Measurements from ENCODE around the gene PPFIA4.

PPFIA4 gene

GRCh38 chr1:203057911-203058675, 31.8 kb downstream of the PPFIA4 start:
- no peak for DNase-seq (ENCODE audit: low read depth in 2 of 2)

GRCh38 chr1:203058676-203058935, 32.3 kb downstream of the PPFIA4 start:
- DNase-seq (ENCODE audit: low read depth in 2 of 2) = no peak

GRCh38 chr1:203059485-203059884, 33.2 kb downstream of the PPFIA4 start:
- DNase-seq (ENCODE audit: low read depth in 2 of 2) = no peak

DNA sequence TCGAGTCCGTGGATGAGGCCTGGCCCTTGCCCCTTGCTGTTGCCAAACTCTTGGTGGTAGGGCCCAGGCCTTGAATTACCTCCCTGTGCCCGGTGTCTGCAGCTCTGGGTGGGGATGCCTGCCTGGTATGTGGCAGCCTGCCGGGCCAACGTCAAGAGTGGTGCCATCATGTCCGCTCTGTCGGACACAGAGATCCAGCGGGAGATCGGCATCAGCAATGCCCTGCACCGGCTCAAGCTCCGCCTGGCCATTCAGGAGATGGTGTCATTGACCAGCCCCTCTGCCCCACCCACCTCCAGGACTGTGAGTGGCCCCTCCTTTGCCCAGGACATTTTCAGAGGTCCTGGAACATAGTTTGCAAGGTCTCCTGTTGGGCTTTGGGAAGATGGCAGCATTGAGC, 33.8 kb downstream of the PPFIA4 start:
- DNase-seq (ENCODE audit: low read depth in 2 of 2) = no peak

DNA sequence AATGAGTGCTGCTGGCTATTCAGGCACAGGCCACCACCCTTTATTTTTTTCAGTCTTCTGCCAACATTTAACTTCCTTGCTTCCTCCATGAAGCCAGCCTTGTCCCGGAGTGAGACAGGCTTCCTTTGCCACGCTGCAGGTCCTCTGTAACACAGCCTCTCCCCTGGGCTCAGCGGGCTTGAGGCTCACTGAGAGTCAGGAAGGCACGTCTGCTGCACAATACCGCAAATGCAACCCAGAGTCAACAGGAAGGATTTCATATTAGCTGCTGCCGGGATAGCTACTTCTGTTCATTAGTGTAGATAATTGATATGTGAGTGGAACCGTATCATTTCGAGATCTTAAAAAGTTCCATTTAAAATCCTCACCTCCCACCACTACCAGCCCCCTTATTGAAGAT, 37.0 kb downstream of the PPFIA4 start:
- no peak for DNase-seq (ENCODE audit: low read depth in 2 of 2)

DNA sequence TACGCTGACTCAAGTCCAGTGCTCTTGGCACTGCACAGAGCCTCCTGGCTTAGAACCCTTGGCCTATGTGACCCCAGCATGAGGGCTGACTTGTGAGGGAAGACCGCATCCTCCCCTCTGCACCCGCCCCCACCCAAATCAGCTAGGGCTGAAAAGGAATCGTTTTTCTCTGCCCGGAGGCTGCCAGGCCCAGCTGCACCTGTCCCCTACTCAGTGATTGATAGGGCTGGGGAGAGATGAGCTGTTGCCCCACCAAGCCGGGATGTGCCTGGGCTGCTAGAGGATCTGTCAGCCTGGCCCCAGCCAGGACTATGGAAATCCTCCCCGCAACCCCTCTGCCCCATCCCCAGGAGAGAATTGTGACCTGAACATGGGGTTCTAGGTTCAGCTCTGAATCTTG, 38.9 kb downstream of the PPFIA4 start:
- no peak for DNase-seq (ENCODE audit: low read depth in 2 of 2)

DNA sequence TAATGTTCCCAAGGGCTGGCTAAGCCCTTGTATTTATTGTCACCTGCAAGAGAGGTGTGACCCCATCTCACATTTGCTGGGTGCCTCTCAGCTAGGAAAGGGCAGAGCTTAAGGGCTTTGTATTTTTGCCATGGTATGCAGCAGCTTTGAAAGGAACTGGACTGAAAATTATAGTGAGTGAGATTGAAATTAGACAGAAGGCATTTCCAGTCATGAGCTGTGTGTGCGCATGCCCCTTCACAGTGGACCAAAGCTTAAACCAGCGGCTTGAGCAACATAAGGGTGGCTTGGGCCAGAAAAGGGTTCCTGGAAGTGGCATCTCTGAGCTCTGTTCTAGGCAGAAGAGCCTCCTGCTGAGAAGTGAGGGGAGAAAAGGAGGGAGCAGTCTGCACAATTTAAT, 39.7 kb downstream of the PPFIA4 start:
- no peak for DNase-seq (ENCODE audit: low read depth in 2 of 2)

- DNase-seq (ENCODE audit: low read depth in 2 of 2) = no peak
Measured at GRCh38 chr1:203066965-203067364, 40.7 kb downstream of the PPFIA4 start.

DNA sequence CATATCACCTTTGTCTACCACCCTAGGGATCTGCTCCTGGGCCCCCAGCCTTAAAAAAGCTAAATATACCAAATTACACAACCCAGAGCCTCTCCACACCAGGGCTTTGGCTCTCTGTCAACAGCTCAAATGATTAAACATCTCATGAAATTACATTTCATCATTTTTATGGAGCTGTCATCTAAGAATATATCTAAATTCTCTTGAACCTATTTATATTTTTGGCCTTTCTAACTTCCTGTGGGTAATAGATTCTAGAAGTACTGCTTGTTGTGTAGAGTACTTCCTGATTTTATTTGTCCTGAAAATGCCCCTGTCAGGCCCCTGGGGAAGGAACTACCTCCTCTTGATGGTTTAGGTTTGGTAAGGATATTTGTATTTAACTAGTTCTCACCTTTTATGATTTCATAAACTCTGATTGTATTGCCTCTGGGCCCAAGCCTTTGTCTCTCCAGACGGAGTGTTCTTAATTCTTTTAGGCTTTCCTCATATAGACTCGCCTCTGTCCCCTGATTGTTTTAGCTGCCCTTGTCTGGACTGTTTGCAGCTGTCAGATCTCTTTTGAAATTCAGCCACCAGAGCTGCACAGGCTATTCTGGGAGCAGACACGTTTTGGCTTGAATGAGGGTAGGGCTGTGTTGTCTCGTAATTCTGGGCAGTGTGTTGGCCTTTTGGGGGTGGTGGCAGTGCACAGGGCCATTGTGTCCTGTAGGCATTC, 42.9 kb downstream of the PPFIA4 start:
- no peak for DNase-seq (ENCODE audit: low read depth in 2 of 2)

- no peak for DNase-seq (ENCODE audit: low read depth in 2 of 2)
Measured at GRCh38 chr1:203072002-203072602, 45.8 kb downstream of the PPFIA4 start.

DNA sequence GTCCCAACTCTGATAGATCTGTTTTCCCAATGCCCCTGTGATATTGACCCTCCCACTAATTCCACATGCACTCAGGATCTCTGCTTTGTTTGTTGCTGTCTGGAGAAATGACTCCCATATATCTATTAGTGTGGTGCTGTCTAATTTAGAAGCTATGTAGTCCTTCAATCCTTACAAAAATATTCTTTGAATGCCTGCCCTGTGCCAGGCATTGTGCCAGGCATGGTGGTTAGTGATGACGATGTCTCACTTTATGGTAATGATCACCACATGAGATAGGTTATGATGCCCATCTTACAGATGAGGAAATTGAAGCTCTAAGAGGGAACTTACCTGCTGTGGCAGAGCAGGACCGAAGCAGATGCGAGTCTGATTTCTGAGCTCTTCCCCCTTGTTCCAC, 46.6 kb downstream of the PPFIA4 start:
- DNase-seq (ENCODE audit: low read depth in 2 of 2) = no peak

GRCh38 chr1:203073469-203073868, 47.2 kb downstream of the PPFIA4 start:
- no peak for DNase-seq (ENCODE audit: low read depth in 2 of 2)

GRCh38 chr1:203074610-203075009, 48.3 kb downstream of the PPFIA4 start:
- DNase-seq (ENCODE audit: low read depth in 2 of 2) = no peak

GRCh38 chr1:203075236-203076030, 49.1 kb downstream of the PPFIA4 start:
- no peak for DNase-seq (ENCODE audit: low read depth in 2 of 2)

DNA sequence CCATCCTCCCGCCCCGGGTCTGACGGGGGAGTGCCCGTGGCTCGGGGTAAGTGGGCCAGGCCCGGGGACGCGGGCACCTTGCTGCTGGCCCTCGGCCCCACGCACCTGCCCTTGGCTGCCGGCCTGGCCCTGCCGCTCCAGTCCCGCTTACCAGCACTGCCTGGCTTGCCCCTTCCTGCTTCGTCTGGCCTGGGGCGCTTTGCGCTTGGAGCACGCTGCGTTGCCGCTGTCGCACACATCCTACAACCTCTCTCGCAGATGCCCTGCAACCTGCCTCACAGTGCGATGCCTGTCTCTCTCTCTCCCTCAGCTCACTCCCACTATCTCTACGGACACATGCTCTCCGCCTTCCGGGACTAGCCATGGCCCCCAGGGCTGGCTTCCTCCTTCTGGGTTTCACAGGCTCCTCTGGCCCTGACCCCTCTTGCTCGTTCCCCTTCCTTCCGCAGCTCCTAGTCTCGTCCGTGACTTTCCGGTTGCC, 49.8 kb downstream of the PPFIA4 start:
- no peak for DNase-seq (ENCODE audit: low read depth in 2 of 2)

DNA sequence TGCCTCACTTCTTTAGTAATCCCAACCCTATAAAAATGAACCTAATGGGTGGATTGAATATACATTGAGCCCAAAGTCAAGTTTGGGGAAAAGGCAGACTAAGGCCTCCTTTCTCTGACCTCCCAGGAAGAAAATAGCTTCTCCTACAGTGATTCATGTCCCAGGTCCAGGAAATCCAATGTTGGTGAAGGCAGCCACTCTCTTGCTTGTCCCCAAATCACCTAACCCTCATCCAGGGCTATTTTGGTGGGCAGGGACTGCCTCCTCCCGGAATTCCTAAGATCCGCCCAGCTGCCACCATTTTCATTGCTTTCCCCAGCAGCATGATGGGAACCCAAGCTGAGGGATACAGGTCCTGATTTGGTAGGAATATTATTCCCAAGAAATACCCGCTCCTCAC, 51.1 kb downstream of the PPFIA4 start:
- no peak for DNase-seq (ENCODE audit: low read depth in 2 of 2)

GRCh38 chr1:203077956-203078355, 51.7 kb downstream of the PPFIA4 start:
- DNase-seq (ENCODE audit: low read depth in 2 of 2) = no peak

GRCh38 chr1:203078478-203078877, 52.2 kb downstream of the PPFIA4 start:
- DNase-seq (ENCODE audit: low read depth in 2 of 2) = no peak

- no peak for DNase-seq (ENCODE audit: low read depth in 2 of 2)
Measured at GRCh38 chr1:203080456-203080855, 54.2 kb downstream of the PPFIA4 start.

- DNase-seq (ENCODE audit: low read depth in 2 of 2) = no peak
Measured at GRCh38 chr1:203081465-203082230, 55.4 kb downstream of the PPFIA4 start.

DNA sequence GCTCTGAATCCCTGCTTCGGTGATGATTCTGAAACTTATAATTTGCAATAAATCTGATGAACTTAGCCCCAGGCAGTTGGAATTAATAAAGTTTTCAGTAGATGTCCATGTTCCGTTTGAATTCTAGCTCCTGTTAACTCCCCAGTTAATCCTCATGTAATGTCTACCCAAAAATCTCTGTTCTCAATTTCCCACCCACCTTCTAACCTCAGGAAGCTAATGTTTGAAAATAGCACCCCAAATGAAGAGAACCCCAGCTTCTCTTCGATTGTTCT, 55.9 kb downstream of the PPFIA4 start:
- no peak for DNase-seq (ENCODE audit: low read depth in 2 of 2)

All from stimulated activated CD8-positive, alpha-beta memory T cell treated with anti-CD3 and anti-CD28 coated beads, Interleukin-7, amount 100 ng/mL, for 1 hour (primary cell).